Measurements from ENCODE around the gene CTTN.

CTTN gene

GRCh38 chr11:70402685-70403084 is 4.4 kb downstream of the CTTN start:
- H3K27me3 ChIP-seq (ENCODE audit: control insufficient read depth in 3 of 3, insufficient read depth in 3 of 3, low read depth in 1 of 3, low read length in 3 of 3), result no peaks in the 10 kb centered on the region
- H3K4ac ChIP-seq (ENCODE audit: low read length), result no peak overlapping the region
- no peak overlapping the region for H3K4me2 ChIP-seq (ENCODE audit: insufficient read depth, low read length, poor library complexity, severe bottlenecking)
- no peak overlapping the region for H3K9ac ChIP-seq (ENCODE audit: low read depth, low read length, poor library complexity)
- H3K79me1 ChIP-seq (ENCODE audit: low read depth, low read length), result peaks cover 21% of the 10 kb centered on the region
- peaks cover 12 to 49% of the 10 kb centered on the region in 2 donors for H3K36me3 ChIP-seq (replicated peaks in 1 of 2; ENCODE audit: control insufficient read depth in 2 of 2, insufficient read depth in 2 of 2, low read length in 2 of 2)
- no peak overlapping the region for H4K91ac ChIP-seq (ENCODE audit: low read depth, low read length, poor library complexity)
- H3K14ac ChIP-seq (ENCODE audit: low read length), result no peak overlapping the region
- H3K18ac ChIP-seq (ENCODE audit: low read length), result no peak overlapping the region
- H2BK15ac ChIP-seq (ENCODE audit: low read length), result no peak overlapping the region
- DNase-seq (ENCODE audit: low spot score), result no peak
- no peak overlapping the region for H2BK120ac ChIP-seq (ENCODE audit: low read depth, low read length)
- no peak overlapping the region for H2AFZ ChIP-seq (ENCODE audit: low read length)
- no CpG with 5 or more reads among the region's 1 CpG for WGBS, 2 donors (ENCODE audit: extremely low coverage in 2 of 2, insufficient read length in 2 of 2, insufficient replicate concordance in 1 of 2)
- H3K4me3 ChIP-seq (ENCODE audit: low read length in 2 of 2), result no peak overlapping the region
- H3K9me3 ChIP-seq (replicated peaks in 1 of 2; ENCODE audit: control insufficient read depth in 2 of 2, insufficient read depth in 1 of 2, low read depth in 1 of 2, low read length in 2 of 2), result peaks cover 0 to 2% of the 10 kb centered on the region in 2 donors
- no peak overlapping the region for H2BK5ac ChIP-seq (ENCODE audit: low read length)
- H3K27ac ChIP-seq (replicated peaks; ENCODE audit: low read length), result no peak overlapping the region
- peaks cover 12 to 15% of the 10 kb centered on the region in 2 donors for H3K4me1 ChIP-seq (ENCODE audit: control insufficient read depth in 2 of 2, insufficient read depth in 1 of 2, low read depth in 1 of 2, low read length in 2 of 2)
- H2AK5ac ChIP-seq (ENCODE audit: low read depth, low read length), result no peak overlapping the region
- no peak overlapping the region for H2BK12ac ChIP-seq (ENCODE audit: low read length)
- no peak overlapping the region for H3K23ac ChIP-seq (ENCODE audit: low read depth, low read length, poor library complexity)
- H4K8ac ChIP-seq (ENCODE audit: low read depth, low read length), result no peak overlapping the region

GRCh38 chr11:70404244-70404643 is 5.9 kb downstream of the CTTN start:
- Histone ChIP-seq H3K4me2 (ENCODE audit: insufficient read depth, low read length, poor library complexity, severe bottlenecking) (no peak overlapping the region), H3K4ac (ENCODE audit: low read length) (no peak overlapping the region), H3K18ac (ENCODE audit: low read length) (no peak overlapping the region), H4K91ac (ENCODE audit: low read depth, low read length, poor library complexity) (no peak overlapping the region), H2BK12ac (ENCODE audit: low read length) (no peak overlapping the region), H3K14ac (ENCODE audit: low read length) (no peak overlapping the region), H2BK15ac (ENCODE audit: low read length) (no peak overlapping the region), H2AK5ac (ENCODE audit: low read depth, low read length) (no peak overlapping the region), H2BK120ac (ENCODE audit: low read depth, low read length) (no peak overlapping the region), H3K27me3 (ENCODE audit: control insufficient read depth in 3 of 3, insufficient read depth in 3 of 3, low read depth in 1 of 3, low read length in 3 of 3) (no peaks in the 10 kb centered on the region), H2BK5ac (ENCODE audit: low read length) (no peak overlapping the region), H3K79me1 (ENCODE audit: low read depth, low read length) (peaks cover 19% of the 10 kb centered on the region), H3K4me3 (ENCODE audit: low read length in 2 of 2) (peak overlapping the region in 1 of 2 donors; percentile 7), H3K27ac (replicated peaks; ENCODE audit: low read length) (no peak overlapping the region), H3K9ac (ENCODE audit: low read depth, low read length, poor library complexity) (peak overlapping the region; percentile 47), H3K23ac (ENCODE audit: low read depth, low read length, poor library complexity) (peak overlapping the region; percentile 69), H2AFZ (ENCODE audit: low read length) (no peak overlapping the region), H4K8ac (ENCODE audit: low read depth, low read length) (no peak overlapping the region), H3K9me3 (replicated peaks in 1 of 2; ENCODE audit: control insufficient read depth in 2 of 2, insufficient read depth in 1 of 2, low read depth in 1 of 2, low read length in 2 of 2) (peaks cover 0 to 2% of the 10 kb centered on the region in 2 donors), H3K36me3 (replicated peaks in 1 of 2; ENCODE audit: control insufficient read depth in 2 of 2, insufficient read depth in 2 of 2, low read length in 2 of 2) (peaks cover 20 to 64% of the 10 kb centered on the region in 2 donors), H3K4me1 (ENCODE audit: control insufficient read depth in 2 of 2, insufficient read depth in 1 of 2, low read depth in 1 of 2, low read length in 2 of 2) (peaks cover 7 to 15% of the 10 kb centered on the region in 2 donors)
- no peak for DNase-seq (ENCODE audit: low spot score)
- no CpG with 5 or more reads among the region's 11 CpGs for WGBS, 2 donors (ENCODE audit: extremely low coverage in 2 of 2, insufficient read length in 2 of 2, insufficient replicate concordance in 1 of 2)

- Histone ChIP-seq H2AFZ (ENCODE audit: low read length) (no peak overlapping the region), H3K4me2 (ENCODE audit: insufficient read depth, low read length, poor library complexity, severe bottlenecking) (no peak overlapping the region), H3K9me3 (replicated peaks in 1 of 2; ENCODE audit: control insufficient read depth in 2 of 2, insufficient read depth in 1 of 2, low read depth in 1 of 2, low read length in 2 of 2) (peaks cover 0 to 2% of the 10 kb centered on the region in 2 donors), H3K4ac (ENCODE audit: low read length) (no peak overlapping the region), H2BK15ac (ENCODE audit: low read length) (no peak overlapping the region), H3K9ac (ENCODE audit: low read depth, low read length, poor library complexity) (no peak overlapping the region), H3K27me3 (ENCODE audit: control insufficient read depth in 3 of 3, insufficient read depth in 3 of 3, low read depth in 1 of 3, low read length in 3 of 3) (no peaks in the 10 kb centered on the region), H3K36me3 (replicated peaks in 1 of 2; ENCODE audit: control insufficient read depth in 2 of 2, insufficient read depth in 2 of 2, low read length in 2 of 2) (peaks cover 35 to 68% of the 10 kb centered on the region in 2 donors), H3K27ac (replicated peaks; ENCODE audit: low read length) (no peak overlapping the region), H2BK12ac (ENCODE audit: low read length) (no peak overlapping the region), H2BK120ac (ENCODE audit: low read depth, low read length) (no peak overlapping the region), H4K91ac (ENCODE audit: low read depth, low read length, poor library complexity) (no peak overlapping the region), H2AK5ac (ENCODE audit: low read depth, low read length) (no peak overlapping the region), H4K8ac (ENCODE audit: low read depth, low read length) (no peak overlapping the region), H2BK5ac (ENCODE audit: low read length) (no peak overlapping the region), H3K14ac (ENCODE audit: low read length) (no peak overlapping the region), H3K23ac (ENCODE audit: low read depth, low read length, poor library complexity) (no peak overlapping the region), H3K79me1 (ENCODE audit: low read depth, low read length) (peaks cover 11% of the 10 kb centered on the region), H3K4me3 (ENCODE audit: low read length in 2 of 2) (no peak overlapping the region), H3K4me1 (ENCODE audit: control insufficient read depth in 2 of 2, insufficient read depth in 1 of 2, low read depth in 1 of 2, low read length in 2 of 2) (peaks cover 0 to 5% of the 10 kb centered on the region in 2 donors), H3K18ac (ENCODE audit: low read length) (no peak overlapping the region)
- no peak for DNase-seq (ENCODE audit: low spot score)
- no CpG with 5 or more reads among the region's 20 CpGs for WGBS, 2 donors (ENCODE audit: extremely low coverage in 2 of 2, insufficient read length in 2 of 2, insufficient replicate concordance in 1 of 2)
Measured at GRCh38 chr11:70405679-70406395, 7.5 kb downstream of the CTTN start.

GRCh38 chr11:70407121-70407520 is 8.8 kb downstream of the CTTN start:
- H3K27ac ChIP-seq (replicated peaks; ENCODE audit: low read length), result no peak overlapping the region
- no peak overlapping the region for H3K14ac ChIP-seq (ENCODE audit: low read length)
- no CpG with 5 or more reads among the region's 13 CpGs for WGBS, 2 donors (ENCODE audit: extremely low coverage in 2 of 2, insufficient read length in 2 of 2, insufficient replicate concordance in 1 of 2)
- DNase-seq (ENCODE audit: low spot score), result no peak
- peaks cover 0 to 2% of the 10 kb centered on the region in 2 donors for H3K9me3 ChIP-seq (replicated peaks in 1 of 2; ENCODE audit: control insufficient read depth in 2 of 2, insufficient read depth in 1 of 2, low read depth in 1 of 2, low read length in 2 of 2)
- H4K8ac ChIP-seq (ENCODE audit: low read depth, low read length), result no peak overlapping the region
- no peak overlapping the region for H3K4me2 ChIP-seq (ENCODE audit: insufficient read depth, low read length, poor library complexity, severe bottlenecking)
- H2AK5ac ChIP-seq (ENCODE audit: low read depth, low read length), result no peak overlapping the region
- no peak overlapping the region for H2BK12ac ChIP-seq (ENCODE audit: low read length)
- H3K18ac ChIP-seq (ENCODE audit: low read length), result no peak overlapping the region
- H4K91ac ChIP-seq (ENCODE audit: low read depth, low read length, poor library complexity), result no peak overlapping the region
- H3K23ac ChIP-seq (ENCODE audit: low read depth, low read length, poor library complexity), result no peak overlapping the region
- no peak overlapping the region for H3K4me3 ChIP-seq (ENCODE audit: low read length in 2 of 2)
- H3K4ac ChIP-seq (ENCODE audit: low read length), result no peak overlapping the region
- no peak overlapping the region for H2BK120ac ChIP-seq (ENCODE audit: low read depth, low read length)
- H2BK15ac ChIP-seq (ENCODE audit: low read length), result no peak overlapping the region
- no peak overlapping the region for H2AFZ ChIP-seq (ENCODE audit: low read length)
- peaks cover 9% of the 10 kb centered on the region for H3K79me1 ChIP-seq (ENCODE audit: low read depth, low read length)
- H3K9ac ChIP-seq (ENCODE audit: low read depth, low read length, poor library complexity), result no peak overlapping the region
- H3K36me3 ChIP-seq (replicated peaks in 1 of 2; ENCODE audit: control insufficient read depth in 2 of 2, insufficient read depth in 2 of 2, low read length in 2 of 2), result peaks cover 47 to 79% of the 10 kb centered on the region in 2 donors
- H3K27me3 ChIP-seq (ENCODE audit: control insufficient read depth in 3 of 3, insufficient read depth in 3 of 3, low read depth in 1 of 3, low read length in 3 of 3), result no peaks in the 10 kb centered on the region
- H2BK5ac ChIP-seq (ENCODE audit: low read length), result no peak overlapping the region
- peaks cover 0 to 5% of the 10 kb centered on the region in 2 donors for H3K4me1 ChIP-seq (ENCODE audit: control insufficient read depth in 2 of 2, insufficient read depth in 1 of 2, low read depth in 1 of 2, low read length in 2 of 2)

All from neuronal stem cell (in vitro differentiated cells).